Stimulated activated CD8-positive, alpha-beta memory T cell treated with anti-CD3 and anti-CD28 coated beads, Interleukin-4, amount 100 ng/mL, for 48 hours (primary cell): ENCODE results near the gene VIPR2.
"Not testable (repeated sequence)": the region's sequence is repeated elsewhere in the genome, so short reads cannot be mapped to it uniquely, and the experiment has no call there.

Source experiments
- DNase-seq: peaks from one replicate; pipeline ENCODE4 v3.0.0-alpha.2; 2020

VIPR2 gene

DNA sequence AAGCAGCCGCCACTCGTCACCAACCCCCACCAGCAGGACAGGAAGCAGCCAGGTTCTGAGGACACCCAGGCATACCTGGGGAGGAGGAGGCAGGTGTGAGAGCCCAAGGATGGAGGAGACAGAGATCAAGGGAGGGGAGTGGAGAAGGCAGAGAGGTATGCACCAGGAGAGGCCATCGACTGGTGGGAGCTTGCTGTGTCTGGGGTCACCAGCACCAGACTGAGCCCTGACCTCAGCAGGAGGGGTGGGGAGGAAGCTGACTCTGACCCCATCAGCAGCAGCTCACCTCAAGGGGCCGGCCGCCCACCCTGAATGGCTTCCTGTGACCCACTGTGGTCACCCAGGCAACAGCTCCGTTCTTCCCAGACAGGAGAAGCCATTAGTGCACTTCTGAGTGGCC, 7.8 kb downstream of the VIPR2 start:
- no peak for DNase-seq

DNA sequence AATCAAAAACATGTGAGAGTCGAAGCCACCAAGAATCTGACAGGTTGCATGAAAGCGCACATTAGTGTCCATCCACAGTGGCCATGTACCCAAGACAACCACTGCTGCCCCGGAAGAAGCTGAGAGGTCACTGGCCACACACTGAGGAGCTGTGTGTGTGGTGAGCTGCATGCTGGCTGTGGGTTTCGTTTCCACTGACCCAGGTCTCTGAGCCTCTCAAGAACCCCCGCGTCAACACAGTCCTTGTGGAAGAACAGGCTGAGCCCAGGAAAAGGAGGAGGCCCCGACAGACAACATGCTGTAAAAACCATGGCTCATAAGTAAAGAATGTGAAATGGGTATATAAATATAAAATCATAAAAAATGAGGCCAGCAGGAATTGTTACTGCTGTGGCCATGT, 8.2 kb downstream of the VIPR2 start:
- DNase-seq: no peak

DNA sequence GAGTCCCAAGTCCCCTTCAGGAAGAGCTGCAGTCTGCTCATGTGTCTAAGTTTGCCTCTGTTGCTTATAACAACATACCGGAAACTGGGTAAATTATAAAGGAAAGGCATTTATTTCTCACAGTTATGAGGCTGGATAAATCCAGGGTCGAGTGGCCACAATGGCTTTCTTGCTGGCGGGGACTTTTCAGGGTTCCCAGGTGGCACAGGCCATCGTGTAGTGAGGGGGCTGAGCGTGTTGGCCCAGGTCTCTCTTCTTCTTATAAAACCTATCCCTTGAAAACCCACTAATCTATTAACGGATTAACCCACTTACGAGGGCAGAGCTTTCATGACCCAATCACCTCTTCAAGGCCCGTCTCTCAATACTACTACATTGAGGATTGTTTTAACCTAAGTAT, 8.7 kb downstream of the VIPR2 start:
- no peak for DNase-seq

DNA sequence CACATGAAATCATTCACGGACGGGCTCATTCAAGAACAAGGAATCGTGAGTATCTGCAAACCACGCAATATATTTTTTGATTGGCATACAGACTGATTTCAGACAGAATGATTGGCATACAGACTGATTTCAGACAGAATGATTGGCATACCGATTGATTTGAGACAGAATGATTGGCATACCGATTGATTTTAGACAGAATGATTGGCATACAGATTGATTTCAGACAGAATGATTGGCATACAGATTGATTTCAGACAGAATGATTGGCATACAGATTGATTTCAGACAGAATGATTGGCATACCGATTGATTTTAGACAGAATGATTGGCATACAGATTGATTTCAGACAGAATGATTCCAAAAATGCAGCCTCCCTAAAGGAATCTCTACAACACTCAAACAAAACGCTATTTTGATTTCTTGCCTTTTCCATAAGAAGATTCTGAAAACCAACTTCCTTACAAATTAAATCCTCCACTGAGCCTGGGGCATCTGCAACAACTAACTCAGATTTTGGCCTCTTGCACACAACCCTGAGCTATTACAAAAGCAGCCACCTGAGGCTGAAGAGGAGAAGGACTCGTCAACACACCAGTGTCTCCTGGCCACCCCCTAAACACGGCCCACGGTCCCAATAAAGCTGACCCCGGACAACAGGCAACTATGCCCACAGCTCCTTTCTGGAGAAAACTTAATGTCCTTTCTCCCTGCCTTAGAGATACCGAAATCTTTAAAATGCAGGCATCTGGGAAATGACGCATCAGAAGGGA, 11.8 kb downstream of the VIPR2 start:
- not testable (repeated sequence) for DNase-seq

DNA sequence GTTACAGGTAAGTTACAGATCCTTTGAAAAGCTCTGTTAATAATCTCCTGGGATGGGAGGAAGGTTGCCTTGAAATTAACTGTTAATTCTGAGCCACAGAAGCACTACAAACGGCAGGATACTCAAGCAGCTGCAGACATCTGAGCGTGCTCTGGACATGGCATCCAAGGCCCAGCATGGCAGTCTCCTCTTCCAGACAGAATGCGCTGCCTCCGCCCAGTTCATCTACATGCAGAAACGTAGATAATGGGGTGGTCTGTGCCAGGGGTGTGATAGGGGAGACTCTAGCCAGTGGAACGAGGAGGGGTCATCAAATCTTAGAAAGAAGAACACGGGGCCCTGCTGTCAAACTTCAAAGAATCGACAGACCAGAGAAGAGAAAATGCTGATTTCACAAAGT, 13.8 kb downstream of the VIPR2 start:
- DNase-seq: no peak

DNA sequence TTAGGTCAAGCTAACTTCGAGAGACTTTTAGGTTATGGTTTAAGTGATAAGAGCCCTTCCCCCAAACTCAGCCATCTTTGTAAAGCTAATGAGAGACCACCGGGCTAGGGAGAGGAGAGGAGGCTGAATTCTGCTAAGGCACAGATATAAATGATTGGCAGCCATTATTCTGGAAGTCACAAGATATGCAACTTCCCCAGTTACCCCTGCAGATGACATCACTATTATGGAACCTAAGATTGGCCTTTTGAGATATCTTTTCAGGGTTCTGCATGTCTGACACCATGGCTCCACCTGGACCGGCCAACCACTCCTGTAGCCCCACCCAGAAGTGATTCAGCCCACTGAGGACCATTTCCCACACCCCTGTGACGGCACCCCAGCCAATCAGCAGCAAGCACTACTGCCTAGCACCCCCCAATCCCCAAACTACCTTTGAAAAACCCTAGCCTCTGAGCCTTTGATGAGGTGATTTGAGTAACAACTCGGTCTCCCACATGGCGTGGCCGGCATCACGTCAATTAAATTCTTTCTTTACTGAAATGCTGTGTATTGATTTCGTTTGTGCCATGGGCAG, 14.4 kb downstream of the VIPR2 start:
- DNase-seq: no peak

DNA sequence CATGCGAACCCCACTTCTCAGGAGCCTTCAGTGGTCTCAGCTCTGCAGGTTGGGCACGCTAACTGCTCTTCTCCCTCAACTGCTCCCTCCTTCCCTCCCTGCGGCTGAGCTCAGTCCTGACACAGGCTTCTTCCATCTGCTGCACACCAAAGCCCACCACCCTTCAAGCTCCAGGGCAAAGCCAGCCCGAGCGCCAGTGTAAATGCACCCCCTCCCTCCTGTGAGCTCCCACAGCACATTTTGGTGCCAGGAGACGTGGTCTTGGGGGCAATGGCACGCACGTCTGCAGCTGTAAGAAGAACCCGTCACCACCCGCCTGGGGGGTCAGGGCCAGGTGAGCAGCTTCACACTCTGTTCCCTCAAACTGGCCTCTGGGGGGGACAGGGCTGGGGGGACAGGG, 15.9 kb downstream of the VIPR2 start:
- no peak for DNase-seq

DNA sequence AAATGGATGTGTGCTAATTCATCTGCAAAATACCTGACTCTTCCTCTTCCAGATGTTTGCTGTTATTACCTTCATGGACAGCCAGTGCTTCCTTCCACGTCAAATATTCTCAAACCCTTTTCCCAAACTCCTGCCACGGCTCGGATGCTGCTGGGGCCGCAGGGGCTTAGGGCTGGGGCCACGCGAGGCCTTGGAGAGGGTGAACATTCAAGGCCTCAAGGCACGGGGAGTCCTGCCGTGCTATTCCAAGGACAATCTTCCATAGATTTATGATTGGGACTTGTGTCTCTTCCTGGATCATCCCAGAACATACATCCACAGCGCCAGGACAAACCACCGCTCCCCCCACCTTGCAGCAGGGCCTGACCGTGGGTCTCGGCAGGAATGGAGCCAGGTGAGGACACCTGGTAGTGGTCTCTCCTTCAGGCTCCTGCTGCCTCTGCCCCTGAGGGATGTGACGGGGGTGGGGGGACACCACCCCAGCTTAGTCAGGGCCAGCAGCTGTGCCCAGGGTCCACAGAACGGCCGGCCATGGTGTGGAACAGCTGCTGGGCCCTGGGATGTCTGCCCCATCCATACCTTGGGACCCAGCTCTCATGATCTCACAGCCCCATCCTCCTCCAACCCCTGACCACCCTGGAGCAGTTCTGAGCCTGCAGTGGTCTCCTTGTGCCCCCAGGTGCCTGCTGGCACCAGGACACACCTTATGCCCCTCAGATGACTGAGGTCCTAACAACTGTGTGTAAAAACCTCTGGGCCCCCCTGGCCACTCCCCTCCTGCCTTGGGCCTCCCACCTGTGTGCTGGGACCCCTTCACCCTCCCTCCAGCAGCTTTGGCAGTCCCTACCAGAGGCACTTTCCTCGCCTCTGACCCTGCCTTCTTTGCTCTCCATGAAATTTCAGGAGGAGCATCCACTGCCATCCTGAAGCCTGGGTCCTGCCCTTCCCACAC, 16.7 kb downstream of the VIPR2 start:
- DNase-seq: no peak

DNA sequence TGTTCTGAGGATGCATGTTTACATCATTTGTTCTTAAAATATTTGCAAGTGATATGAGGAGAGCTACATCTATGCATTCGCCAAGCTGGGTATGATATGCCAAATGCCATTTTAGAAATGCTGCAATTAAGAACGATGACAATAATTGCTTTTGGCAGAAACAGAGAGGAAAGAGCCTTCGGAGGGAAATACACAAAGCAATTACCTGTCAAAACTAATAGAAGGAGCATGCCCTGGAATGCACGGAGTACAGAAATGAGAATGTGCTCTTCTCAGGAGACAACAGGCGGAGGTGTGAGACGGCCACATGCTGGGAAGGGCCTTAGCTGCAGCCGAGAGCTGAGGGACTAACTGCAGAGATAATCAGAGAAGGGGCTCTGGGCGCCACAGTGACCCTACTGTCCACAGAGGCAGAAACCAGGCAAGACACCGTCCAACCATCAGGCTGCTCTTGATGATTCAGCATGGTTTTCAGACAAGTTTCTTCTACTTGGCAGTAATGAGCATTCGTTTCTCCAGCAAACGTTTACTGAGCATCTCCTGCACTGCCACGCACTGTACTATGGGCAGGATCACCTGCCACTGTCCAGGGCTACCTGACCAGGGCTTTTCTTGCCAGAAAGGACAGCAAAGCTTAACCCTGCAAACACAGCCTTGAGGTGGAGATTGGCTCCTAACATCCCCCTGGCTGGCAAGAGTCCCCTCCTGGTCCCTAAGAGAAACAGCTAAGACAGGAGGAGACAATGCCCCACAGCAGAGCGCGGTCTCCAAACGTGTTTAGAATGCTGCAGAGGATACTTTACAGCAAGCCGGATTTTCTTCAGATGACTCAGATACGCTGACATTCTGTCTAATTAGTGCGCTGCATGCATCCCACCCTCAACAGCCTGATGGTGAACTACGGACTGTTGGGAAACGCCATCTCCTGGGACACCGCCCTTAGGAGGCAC, 18.1 kb downstream of the VIPR2 start:
- no peak for DNase-seq

DNA sequence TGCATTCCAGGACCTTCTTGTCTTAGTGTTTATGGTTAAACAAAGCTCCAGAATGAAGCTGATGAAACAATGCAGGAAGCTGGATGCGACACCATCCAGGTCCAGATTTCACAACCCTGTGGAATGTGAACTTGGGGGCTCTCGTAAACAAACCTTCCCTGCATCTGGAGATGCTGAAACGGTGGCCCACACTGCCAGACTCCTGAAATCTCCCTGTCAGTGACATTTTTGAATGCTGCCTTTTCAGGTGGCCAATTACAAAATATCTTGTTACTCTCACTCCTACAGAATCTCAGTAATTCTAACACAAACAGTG, 18.8 kb downstream of the VIPR2 start:
- no peak for DNase-seq

DNA sequence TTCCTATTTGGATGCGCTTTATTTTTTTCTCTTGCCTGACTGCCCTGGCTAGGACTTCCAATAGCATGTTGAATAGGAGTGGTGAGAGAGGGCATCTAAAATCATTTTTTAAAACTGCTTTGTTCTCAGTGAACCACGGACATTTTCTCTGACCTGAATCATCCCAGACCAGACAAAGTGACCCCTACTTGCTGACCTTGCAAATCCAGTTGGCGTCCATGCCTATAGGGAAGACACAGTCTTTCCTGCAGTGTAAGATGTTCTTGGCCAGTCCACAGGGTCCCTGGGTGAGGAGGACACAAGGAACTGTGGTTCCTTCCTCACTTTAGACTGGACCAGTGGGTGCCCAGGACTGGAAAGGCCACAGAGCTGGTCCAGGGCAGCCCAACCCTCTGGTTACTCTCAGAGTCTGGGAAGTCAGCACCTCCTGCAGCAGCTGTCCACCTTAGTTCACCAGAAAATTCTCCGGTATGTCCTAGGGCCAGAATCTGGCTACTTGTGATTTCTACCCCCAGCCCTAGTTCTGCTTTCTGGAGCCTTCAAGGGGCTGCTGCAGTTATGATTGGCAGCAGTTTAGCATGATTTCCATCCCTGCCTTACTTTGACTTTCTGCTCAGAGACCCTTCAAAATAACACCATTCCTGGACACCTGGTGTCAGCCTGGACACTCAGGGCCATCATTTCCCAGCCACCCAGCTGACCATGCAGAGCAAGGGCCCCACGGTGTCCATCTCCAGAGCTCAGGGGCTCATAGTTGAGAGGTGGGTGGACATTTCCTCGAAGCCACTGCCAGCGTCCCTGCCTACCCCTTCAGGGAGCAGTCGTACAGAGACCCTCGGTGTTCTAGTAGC, 19.3 kb downstream of the VIPR2 start:
- no peak for DNase-seq

DNA sequence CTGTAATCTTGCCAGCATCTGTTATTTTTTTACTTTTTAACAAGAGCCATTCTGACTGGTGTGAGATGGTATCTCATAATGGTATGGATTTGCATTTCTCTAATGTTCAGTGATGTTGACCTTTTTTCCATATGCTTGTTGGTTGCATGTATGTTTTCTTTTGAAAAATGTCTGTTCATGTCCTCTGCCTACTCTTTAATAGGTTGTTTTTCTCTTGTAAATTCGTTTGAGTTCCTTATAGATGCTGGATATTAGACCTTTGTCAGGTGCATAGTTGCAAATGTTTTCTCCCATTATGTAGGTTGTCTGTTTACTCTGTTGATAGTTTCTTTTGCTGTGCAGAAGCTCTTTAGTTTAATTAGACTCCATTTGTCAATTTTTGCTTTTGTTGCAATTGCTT, 20.9 kb downstream of the VIPR2 start:
- not testable (repeated sequence) for DNase-seq

DNA sequence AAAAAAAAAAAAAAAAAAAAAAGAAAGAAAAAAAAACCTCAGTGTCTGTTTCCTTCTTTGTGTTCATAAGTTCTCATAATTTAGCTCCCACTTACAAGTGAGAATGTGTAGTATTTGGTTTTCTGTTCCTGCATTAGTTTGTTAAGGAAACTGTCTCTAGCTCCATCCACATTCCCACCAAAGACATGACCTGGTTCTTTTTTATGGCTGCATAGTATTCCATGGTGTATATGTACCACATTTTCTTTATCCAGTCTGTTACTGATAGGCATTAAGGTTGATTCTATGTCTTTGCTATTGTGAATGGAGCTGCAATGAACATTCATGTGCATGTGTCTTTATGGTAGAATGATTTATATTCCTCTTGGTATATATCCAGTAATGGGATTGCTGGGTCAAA, 21.4 kb downstream of the VIPR2 start:
- DNase-seq: not testable (repeated sequence)

DNA sequence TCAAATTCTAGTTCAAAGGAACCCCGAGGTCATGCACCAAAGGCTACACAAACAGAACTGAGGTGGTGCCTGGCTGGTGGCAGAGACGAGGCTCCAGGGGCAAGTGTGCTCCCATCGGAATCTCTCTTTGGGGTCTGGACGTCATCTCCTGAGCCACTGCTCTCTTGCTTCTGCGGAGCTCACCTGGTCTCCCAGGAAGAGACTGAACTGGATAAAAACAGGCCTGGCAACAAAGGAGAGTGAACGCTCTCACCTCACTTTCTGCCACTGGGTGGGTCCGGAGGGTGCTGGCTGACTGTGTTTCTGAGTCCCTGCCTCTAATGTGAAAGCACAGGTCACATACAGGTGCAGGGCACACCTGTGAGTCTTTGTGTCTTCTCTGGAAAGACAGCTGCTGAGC, 22.4 kb downstream of the VIPR2 start:
- DNase-seq: no peak

DNA sequence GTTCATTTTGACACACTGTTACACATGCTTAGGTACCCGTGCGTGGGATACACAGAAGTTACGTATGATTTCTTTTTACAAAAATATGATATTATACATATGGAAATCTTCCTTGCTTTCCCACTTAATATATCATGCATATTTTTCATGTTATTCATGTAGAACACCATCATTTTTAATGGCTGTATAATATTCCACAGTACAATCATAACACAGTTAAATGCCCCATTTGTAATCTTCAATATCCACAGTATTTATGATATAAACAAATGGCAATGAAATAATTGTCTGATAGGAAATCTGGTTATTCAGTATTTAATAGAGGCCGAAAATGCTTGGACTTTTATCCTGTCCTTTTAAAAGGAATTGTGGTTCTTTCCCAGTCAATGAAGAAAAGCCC, 23.2 kb downstream of the VIPR2 start:
- no peak for DNase-seq

DNA sequence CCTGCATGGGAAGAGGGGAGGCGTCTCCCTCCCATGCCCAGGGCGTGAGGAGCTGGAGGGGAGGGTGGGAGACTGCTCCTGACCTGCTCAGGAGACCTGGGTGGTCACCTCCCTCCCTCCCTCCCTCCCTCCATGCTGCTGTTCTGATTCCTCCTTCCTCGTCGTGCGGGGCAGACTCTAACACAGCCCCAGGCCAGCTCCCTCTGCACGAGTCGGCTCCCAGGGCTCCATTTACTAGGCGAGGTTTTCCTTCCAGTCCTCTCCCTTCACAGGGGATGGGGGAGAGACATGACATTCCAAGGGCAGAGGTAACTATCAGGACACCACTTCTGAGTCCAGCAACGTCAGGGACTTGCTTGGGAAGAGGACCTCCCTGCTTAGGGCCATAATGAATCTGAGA, 23.6 kb downstream of the VIPR2 start:
- DNase-seq: no peak

DNA sequence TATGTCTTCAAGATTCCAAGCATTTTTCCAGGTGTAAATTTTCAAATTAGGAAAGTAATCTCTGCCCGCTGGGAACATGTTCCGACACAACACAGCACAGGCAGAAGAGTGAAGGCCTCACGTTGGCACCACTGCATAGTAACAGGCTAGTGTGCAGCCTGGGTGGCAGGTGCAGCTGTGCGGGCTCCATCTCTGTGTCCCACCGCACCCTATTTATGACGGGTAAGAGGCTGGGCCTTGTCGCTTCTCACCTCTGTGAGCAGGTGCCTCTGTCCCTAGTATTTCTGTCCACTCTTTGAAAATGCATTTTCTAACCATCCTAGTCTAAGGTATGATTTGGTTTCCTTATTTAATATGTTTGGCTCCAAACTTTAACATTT, 24.1 kb downstream of the VIPR2 start:
- DNase-seq: no peak

DNA sequence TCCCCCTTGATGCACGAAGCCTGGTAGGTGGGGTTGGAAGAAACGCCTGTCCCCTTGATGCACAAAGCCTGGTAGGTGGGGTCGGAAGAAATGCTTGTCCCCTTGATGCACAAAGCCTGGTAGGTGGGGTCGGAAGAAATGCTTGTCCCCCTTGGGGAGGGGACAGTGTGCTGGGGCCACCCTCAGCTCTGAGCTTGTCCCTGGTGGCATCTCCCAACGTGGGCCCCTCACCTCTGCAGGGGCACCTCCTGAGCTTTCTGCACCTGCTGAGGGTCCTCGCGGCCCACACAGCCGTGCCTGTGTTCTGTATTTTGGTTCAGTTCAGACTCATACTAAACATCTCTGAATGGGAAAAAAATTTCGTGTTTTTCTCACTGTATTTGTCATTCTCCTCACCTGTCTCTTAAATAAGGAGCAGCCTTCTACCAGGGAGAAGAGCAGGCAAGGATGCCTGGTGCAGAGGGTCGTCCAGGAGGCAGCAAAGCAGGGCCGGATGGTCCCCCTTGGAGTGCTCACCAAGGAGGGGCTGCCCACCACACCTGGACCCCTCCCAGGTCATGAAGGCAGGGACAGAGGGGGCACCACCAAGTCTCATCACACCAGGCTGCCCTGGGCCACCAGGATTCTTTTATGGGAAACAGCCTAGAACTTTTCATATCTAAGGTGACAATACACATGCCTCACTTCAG, 24.7 kb downstream of the VIPR2 start:
- no peak for DNase-seq

DNA sequence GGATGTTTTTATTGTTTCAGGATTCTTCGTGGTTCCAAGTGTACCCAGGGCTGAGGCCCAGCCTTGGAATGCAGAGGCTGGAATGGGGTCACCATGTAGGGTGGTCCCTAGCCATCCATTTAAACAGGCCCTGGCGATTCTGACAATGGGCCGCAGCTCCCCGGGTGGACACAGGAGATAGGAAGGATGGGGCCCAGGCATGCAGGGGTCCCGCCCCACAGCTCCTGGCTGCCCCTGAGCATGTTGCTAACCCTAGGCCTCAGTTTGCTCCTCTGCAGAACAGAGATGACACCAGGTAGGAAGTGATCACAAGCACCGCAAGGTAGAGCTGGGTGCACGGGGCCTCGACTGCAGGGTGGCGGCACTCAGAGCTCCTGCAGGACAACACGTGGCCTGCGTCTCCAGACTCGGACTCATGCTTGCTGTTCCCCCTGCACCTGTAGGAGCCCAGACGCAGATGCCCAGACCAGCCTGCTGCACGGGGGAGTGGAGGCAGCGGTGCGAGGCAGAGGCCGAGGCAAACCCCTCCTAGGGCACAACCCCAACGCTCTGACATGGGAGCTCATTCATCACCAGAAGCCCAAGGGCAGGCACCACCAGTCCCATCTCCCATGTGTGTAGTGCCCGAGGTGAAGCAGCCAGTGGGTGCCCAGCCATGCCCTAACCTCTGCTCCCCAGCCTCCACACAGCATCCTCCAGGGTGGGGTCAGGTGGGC, 25.5 kb downstream of the VIPR2 start:
- no peak for DNase-seq

DNA sequence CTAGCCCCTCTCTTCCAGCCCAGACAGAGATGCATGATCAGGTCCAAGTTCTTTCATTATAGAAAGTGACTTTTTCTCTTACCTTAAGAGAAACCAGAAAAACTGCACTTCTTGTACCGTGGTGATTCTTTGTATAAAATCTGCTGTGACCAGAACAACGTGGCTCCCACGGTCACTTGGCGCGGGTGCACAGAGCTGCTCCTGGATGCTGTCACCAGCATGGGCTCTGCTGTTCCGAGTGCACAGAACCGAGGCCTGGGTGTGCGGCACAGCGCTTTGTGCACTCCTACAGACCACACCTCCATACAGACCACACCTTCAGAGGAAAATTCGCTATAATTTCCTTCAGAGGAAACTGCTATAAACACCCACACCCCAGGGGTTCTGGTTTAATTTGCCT, 26.0 kb downstream of the VIPR2 start:
- no peak for DNase-seq

DNA sequence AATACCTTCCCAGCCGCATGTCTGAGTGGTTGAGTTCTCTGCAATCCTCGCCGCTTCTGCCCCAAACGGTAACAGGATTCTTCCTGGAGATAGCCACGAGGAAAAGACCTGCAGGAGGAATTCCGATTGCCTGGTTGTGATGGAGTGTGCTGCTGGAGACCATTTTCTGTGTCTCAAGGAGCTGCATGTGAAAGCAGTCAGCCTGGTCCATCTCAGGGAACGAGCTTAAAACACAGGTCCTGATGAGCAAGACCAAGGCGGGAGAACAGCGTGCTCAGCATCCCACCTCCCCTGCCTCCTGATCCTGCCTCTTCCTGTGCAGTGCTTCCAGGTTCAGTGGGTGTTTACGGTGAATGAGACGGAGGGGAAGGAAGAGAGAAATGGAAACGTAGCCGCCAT, 26.5 kb downstream of the VIPR2 start:
- no peak for DNase-seq
